ENCODE data around the gene DNAH6. TPM values are rescaled to one million over a fixed set of nuclear protein-coding genes. Genes with fewer than 3 reads are reported as not detected.

Gene DNAH6
- total and polyA plus RNA-seq, 2 experiments from 2014 or later, result 0.11 TPM; not detected in 1

DNA sequence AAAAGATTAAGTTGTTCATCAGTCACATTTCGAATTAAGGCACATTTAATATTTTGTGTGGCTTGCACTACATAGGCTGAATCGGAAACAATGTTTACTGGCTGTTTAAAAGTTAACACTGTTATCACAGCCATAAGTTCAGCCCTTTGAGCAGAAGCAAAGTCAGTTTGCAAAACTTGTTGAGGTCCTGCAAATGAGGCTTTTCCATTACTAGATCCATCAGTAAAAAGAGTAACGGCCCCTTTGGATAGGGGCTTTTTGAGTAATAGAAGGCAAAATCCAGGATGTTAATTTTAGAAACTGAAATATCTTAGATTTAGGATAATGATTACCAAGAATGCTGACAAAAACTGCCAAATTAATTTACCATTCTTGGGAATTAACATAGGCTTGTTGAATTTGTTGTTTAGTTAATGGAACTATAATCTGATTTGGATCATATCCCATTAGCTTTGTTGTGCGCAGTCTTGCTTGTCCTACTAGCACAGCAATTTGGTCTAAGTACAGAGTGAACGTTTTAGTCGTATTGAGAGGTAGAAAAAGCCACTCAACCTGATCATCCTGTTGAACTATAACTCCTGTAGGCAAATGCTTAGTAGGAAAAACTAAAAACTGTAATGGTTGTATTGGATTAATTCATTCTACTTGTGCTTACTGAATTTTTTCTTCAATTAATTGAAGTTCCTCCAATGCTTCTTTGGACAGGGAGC is 43.3 kb upstream of the DNAH6 start:
- Histone ChIP-seq H3K36me3 (ENCODE audit: low read depth) (no peaks in the 10 kb centered on the region), H3K27me3 (replicated peaks; ENCODE audit: insufficient read depth) (no peaks in the 10 kb centered on the region), H3K4me2 (ENCODE audit: unreplicated experiment) (no peak overlapping the region), H3K4me3 (no peak overlapping the region), H3K4me1 (ENCODE audit: insufficient read depth) (no peaks in the 10 kb centered on the region), H3F3A (ENCODE audit: insufficient read depth) (no peaks in the 10 kb centered on the region), H4K20me1 (ENCODE audit: insufficient read depth) (no peaks in the 10 kb centered on the region), H2AFZ (no peak overlapping the region), H3K9me3 (ENCODE audit: low read depth) (peaks cover 3% of the 10 kb centered on the region), H3K27ac (no peak overlapping the region), H3K9ac (no peak overlapping the region), H3K79me2 (ENCODE audit: insufficient read depth) (no peaks in the 10 kb centered on the region), H3K9me2 (ENCODE audit: insufficient read depth) (no peaks in the 10 kb centered on the region)
- no peak for DNase-seq
- in situ Hi-C loops (cut with MboI), result no loop called here
- TF ChIP-seq EZH2phosphoT487 (IDR thresholded peaks at IDR 0.05; ENCODE audit: insufficient read depth, low read depth), result no peak
- TF ChIP-seq EZH2 (IDR thresholded peaks at IDR 0.05; ENCODE audit: insufficient read depth, poor library complexity, severe bottlenecking), result no peak
- WGBS, 2 experiments (ENCODE audit: low coverage in 1 of 2, low lambda C conversion rate in 2 of 2, missing lambda C conversion rate in 2 of 2), result 66 to 73% methylated on average over 6 of the region's 6 CpGs

DNA sequence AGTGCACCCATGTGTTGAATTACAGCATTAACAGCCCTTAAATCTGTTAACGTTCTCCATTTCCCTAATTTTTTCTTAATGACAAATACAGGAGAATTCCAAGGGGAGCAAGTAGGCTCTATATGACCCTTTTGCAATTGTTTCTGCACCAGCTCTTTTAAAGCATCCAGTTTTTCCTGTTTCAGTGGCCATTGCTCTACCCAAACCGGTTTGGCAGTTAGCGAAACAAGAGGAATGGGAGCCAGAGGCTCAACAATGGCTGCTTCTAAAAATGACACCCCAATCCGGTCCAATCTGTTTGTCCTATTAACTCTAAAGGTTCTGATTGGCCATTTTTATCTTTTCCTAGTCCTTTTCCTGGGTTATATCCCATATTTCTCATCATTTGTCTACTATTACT is 42.1 kb upstream of the DNAH6 start:
- H3K9ac ChIP-seq, result no peak overlapping the region
- in situ Hi-C loops (cut with MboI), result no loop called here
- no peaks in the 10 kb centered on the region for H3K79me2 ChIP-seq (ENCODE audit: insufficient read depth)
- H4K20me1 ChIP-seq (ENCODE audit: insufficient read depth), result no peaks in the 10 kb centered on the region
- WGBS, 2 experiments (ENCODE audit: low coverage in 1 of 2, low lambda C conversion rate in 2 of 2, missing lambda C conversion rate in 2 of 2), result 61 to 66% methylated on average over 4 of the region's 4 CpGs
- H3K4me3 ChIP-seq, result no peak overlapping the region
- peaks cover 3% of the 10 kb centered on the region for H3K9me3 ChIP-seq (ENCODE audit: low read depth)
- H2AFZ ChIP-seq, result no peak overlapping the region
- TF ChIP-seq EZH2 (IDR thresholded peaks at IDR 0.05; ENCODE audit: insufficient read depth, poor library complexity, severe bottlenecking), result no peak
- no peak for TF ChIP-seq EZH2phosphoT487 (IDR thresholded peaks at IDR 0.05; ENCODE audit: insufficient read depth, low read depth)
- no peak for DNase-seq
- H3K4me1 ChIP-seq (ENCODE audit: insufficient read depth), result no peaks in the 10 kb centered on the region
- H3K4me2 ChIP-seq (ENCODE audit: unreplicated experiment), result no peak overlapping the region
- no peak overlapping the region for H3K27ac ChIP-seq
- no peaks in the 10 kb centered on the region for H3K9me2 ChIP-seq (ENCODE audit: insufficient read depth)
- H3K27me3 ChIP-seq (replicated peaks; ENCODE audit: insufficient read depth), result no peaks in the 10 kb centered on the region
- no peaks in the 10 kb centered on the region for H3F3A ChIP-seq (ENCODE audit: insufficient read depth)
- H3K36me3 ChIP-seq (ENCODE audit: low read depth), result no peaks in the 10 kb centered on the region

DNA sequence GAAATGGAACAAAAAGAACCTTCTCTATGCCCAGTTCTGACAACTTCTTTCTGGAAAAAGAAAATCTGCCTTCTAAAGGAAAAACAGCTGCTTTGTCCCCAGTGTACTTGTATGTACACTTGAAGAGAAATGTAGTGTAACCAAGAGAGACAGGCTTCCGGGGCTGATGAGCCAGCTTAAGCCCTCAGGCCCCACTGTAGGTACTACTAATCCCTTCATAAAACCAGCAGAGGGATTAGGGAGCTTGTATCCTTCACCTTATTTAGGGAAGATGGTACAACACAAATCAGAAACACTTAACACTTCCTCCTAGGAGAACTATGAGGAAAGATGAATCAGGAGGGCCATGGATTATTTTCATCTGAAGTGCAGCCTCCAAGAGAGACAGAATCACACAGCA is 38.4 kb upstream of the DNAH6 start:
- no peaks in the 10 kb centered on the region for H3K9me2 ChIP-seq (ENCODE audit: insufficient read depth)
- no peak overlapping the region for H2AFZ ChIP-seq
- H3K27me3 ChIP-seq (replicated peaks; ENCODE audit: insufficient read depth), result no peaks in the 10 kb centered on the region
- peaks cover 16% of the 10 kb centered on the region for H3F3A ChIP-seq (ENCODE audit: insufficient read depth)
- peaks cover 15% of the 10 kb centered on the region for H3K4me1 ChIP-seq (ENCODE audit: insufficient read depth)
- H3K4me3 ChIP-seq, result no peak overlapping the region
- in situ Hi-C loops (cut with MboI), result loop anchor here (25.0 kb wide), 1 partner anchor 809 kb away; no protein-coding TSS in a partner anchor
- 80 to 85% methylated on average over 1 of the region's 1 CpG for WGBS, 2 experiments (ENCODE audit: low coverage in 1 of 2, low lambda C conversion rate in 2 of 2, missing lambda C conversion rate in 2 of 2)
- no peaks in the 10 kb centered on the region for H3K36me3 ChIP-seq (ENCODE audit: low read depth)
- no peak for DNase-seq
- no peaks in the 10 kb centered on the region for H4K20me1 ChIP-seq (ENCODE audit: insufficient read depth)
- TF ChIP-seq EZH2phosphoT487 (IDR thresholded peaks at IDR 0.05; ENCODE audit: insufficient read depth, low read depth) (no peak), EZH2 (IDR thresholded peaks at IDR 0.05; ENCODE audit: insufficient read depth, poor library complexity, severe bottlenecking) (no peak)
- H3K27ac ChIP-seq, result no peak overlapping the region
- H3K9me3 ChIP-seq (ENCODE audit: low read depth), result peaks cover 3% of the 10 kb centered on the region
- no peak overlapping the region for H3K9ac ChIP-seq
- H3K79me2 ChIP-seq (ENCODE audit: insufficient read depth), result no peaks in the 10 kb centered on the region
- no peak overlapping the region for H3K4me2 ChIP-seq (ENCODE audit: unreplicated experiment)

DNA sequence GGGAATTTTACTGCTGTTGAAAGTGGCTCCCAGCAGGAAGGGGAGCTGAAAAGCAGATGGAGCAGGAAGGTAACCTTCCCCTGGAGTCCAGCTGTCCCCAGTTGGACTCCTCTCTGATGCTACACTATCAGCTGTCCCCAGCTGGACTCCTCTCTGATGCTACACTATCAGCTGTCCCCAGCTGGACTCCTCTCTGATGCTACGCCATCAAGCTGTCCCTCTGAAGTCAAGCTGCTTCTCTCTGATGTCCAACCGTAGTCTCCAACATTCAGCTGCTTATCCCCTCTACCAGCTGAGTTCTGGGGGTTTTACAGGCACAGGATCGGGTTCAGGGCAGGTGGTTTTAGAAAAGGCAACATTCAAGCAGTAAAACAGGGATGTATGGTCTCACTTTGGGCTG is 37.4 kb upstream of the DNAH6 start:
- Histone ChIP-seq H3K27ac (no peak overlapping the region), H3K79me2 (ENCODE audit: insufficient read depth) (no peaks in the 10 kb centered on the region), H3F3A (ENCODE audit: insufficient read depth) (peaks cover 16% of the 10 kb centered on the region), H3K4me1 (ENCODE audit: insufficient read depth) (peaks cover 15% of the 10 kb centered on the region), H3K9ac (no peak overlapping the region), H2AFZ (no peak overlapping the region), H3K4me3 (no peak overlapping the region), H3K36me3 (ENCODE audit: low read depth) (no peaks in the 10 kb centered on the region), H3K4me2 (ENCODE audit: unreplicated experiment) (no peak overlapping the region), H3K9me2 (ENCODE audit: insufficient read depth) (no peaks in the 10 kb centered on the region), H3K27me3 (replicated peaks; ENCODE audit: insufficient read depth) (no peaks in the 10 kb centered on the region), H4K20me1 (ENCODE audit: insufficient read depth) (no peaks in the 10 kb centered on the region), H3K9me3 (ENCODE audit: low read depth) (peaks cover 3% of the 10 kb centered on the region)
- 48 to 64% methylated on average over 3 of the region's 3 CpGs for WGBS, 2 experiments (ENCODE audit: low coverage in 1 of 2, low lambda C conversion rate in 2 of 2, missing lambda C conversion rate in 2 of 2)
- in situ Hi-C loops (cut with MboI), result loop anchor here (25.0 kb wide), 1 partner anchor 808 kb away; no protein-coding TSS in a partner anchor
- TF ChIP-seq EZH2phosphoT487 (IDR thresholded peaks at IDR 0.05; ENCODE audit: insufficient read depth, low read depth) (no peak), EZH2 (IDR thresholded peaks at IDR 0.05; ENCODE audit: insufficient read depth, poor library complexity, severe bottlenecking) (no peak)
- DNase-seq, result no peak

Measured in GM23248 (cell line).